Daoy (cell line): ENCODE data around the gene RHOT2. TPM values are rescaled to one million over a fixed set of nuclear protein-coding genes. Genes with fewer than 3 reads are reported as not detected.

ENCODE experiments used
- DNase-seq: peaks from one replicate; pipeline ENCODE4 v3.0.0-alpha.2; 2015; ENCODE audit warnings: low read depth
- total RNA-seq: library from RNA; depleted of rRNA; stranded (reverse); fragments of >200 nt; shearing (Covaris generic); gene quantifications from 2 replicates; pipeline ENCODE4 v1.2.3, GENCODE V29; 2014

The RHOT2 gene
- total RNA-seq, 1 experiment from 2014 or later: 42.9 TPM

DNA sequence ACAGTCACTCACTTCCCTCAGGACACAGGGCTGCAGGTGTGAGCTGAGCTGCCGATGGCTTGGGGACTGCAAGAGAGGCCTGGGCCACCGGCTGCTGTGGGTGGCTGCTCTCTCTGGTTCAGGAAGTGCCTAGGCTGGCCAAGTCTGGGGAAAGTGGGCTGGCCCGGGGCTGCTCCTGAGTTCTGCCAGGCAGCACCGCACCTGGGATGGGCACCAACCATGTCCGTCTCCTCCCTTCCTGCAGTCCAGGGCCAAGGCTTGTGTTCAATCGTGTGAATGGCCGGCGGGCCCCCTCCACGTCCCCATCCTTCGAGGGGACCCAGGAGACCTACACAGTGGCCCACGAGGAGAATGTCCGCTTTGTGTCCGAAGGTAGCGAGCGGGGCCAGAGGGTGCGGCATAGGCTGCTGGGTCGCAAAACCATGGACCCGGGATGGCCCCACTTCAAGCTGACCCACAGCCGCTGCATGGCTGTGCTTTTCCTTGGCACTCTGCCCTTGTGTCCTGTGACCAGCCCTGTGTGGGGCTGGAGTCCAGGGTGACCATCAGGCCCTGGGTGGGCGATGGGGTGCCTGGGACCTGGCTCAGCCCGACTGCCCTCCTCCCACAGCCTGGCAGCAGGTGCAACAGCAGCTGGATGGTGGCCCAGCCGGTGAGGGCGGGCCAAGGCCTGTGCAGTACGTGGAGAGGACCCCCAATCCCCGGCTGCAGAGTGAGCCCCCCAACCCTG, 20.6 kb upstream of the RHOT2 start:
- DNase-seq: no peak

GRCh38 chr16:648071-648780, 19.7 kb upstream of the RHOT2 start:
- no peak for DNase-seq

DNA sequence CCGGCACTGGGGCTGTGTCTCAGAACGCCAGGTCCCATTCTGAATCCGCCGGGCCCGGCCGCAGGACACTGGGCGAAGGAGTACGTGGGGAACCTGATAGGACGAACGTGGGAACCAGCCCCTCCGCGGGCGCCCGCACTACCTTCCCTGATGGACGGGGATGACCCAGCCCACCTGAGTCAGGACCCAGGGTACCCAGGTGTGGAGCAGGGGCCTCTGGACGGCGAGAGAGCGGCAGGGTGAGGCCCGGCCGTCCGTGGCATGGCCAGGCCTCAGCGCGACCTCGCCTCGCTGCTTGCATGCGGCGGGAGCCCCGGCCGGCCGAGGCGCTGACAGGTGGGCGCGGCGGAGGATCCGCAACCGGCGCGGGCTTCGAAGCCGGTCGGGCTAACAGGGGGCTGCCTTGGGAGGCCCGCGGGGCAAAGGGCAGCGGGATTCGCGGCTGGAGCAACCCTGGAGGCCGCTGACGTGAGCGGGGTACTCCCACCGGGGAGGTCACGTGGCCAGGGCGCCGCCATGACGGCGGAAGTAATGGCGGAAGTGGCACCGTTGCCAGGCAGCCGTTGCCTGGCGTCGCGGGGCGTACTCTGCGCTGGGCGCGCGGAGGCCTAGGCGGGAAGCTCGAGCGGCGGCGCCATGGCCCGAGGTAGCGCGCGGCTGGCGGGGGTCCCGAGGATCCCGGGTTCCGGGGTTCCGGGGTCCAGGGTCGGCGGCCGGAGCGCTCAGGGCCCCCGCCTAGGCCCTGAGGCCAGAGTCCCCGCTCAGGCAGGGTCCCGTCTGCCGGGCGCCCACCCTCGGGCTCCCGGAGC, 18.9 kb upstream of the RHOT2 start, which contains the start of gene WDR90:
Gene WDR90 (plus strand): TSS at position 585 of the 809 bp plus-strand sequence. CDS start 52 bp downstream, at position 637.
- peak; percentile 92 for DNase-seq

- no peak for DNase-seq
Observed at GRCh38 chr16:649631-650030, 18.3 kb upstream of the RHOT2 start.

DNA sequence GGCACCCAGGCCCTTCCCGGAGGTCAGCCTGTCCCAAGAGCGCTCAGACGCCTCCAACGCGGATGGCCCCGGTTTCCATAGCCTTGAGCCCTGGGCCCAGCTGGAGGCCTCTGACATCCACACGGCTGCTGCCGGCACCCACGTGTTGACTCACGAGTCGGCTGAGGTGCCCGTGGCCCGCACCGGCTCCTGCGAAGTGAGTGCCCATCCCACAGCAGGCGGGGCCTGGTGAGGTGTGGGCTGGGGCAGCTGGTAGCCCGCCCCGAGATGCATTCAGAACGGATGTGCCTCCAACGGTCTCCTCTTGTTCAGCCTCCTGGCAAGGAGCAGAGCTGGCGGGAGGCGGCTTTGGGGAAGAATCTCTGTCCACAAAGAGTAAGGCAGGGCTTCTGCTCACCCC, 16.1 kb upstream of the RHOT2 start:
- no peak for DNase-seq

- DNase-seq: no peak
Observed at GRCh38 chr16:652454-653305, 15.3 kb upstream of the RHOT2 start.

GRCh38 chr16:654034-654433, 13.9 kb upstream of the RHOT2 start:
- DNase-seq: no peak

DNA sequence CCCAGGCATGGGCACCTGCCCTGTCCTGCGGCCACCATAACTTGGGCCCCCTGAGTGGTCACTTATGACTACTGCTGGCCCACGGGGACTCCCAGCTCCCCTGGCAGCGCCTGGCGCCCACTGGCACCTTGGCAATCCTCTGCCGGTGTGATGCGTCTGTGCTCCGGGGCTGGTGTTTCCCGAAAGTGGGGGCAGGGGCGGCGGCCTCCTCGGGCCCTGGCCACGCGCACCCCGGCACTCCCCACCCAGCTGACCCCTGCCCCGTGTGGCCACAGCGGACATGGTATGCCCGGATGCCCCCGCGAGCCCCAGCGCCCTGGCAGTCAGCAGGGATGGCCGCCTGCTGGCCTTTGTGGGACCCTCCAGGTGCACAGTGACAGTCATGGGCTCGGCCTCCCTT, 10.4 kb upstream of the RHOT2 start:
- DNase-seq: no peak

GRCh38 chr16:658679-659571, 9.0 kb upstream of the RHOT2 start:
- DNase-seq: no peak

DNA sequence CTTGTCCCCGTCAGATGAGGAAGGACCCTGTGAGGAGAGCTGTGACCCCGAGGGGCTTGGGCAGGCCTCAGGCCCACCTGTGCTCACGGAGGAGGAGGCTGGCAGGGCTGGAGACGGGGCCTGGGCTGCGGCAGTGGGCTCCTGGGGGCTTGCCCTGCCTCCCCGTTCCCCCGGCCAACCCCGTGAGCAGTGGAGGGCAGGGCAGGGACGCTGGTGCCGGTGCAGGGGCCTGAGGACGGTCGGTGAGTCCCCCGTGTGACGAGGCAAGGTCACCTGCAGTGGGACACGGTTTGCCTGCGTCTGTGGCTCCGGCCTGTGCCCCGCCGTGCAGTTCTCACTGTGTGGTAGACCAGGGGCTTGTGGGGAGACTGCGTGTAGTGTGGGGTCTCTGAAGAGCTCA, 8.3 kb upstream of the RHOT2 start:
- no peak for DNase-seq

DNA sequence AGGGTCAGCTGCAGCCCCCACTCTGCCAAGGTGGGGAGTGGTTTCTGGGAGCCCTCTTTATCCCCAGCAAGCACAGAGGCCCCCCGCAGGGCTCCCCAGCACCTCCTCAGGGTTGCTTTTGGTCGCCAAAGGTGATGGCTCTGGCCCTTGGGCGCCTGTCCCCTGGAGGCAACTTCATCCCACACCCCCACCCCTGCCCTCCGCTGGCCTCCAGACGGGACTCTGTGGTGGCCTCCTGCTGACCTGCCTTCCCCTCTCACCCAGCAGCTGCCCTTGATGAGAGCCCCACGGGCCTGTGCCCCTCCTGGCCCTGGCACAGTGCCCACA, 7.8 kb upstream of the RHOT2 start:
- no peak for DNase-seq

DNA sequence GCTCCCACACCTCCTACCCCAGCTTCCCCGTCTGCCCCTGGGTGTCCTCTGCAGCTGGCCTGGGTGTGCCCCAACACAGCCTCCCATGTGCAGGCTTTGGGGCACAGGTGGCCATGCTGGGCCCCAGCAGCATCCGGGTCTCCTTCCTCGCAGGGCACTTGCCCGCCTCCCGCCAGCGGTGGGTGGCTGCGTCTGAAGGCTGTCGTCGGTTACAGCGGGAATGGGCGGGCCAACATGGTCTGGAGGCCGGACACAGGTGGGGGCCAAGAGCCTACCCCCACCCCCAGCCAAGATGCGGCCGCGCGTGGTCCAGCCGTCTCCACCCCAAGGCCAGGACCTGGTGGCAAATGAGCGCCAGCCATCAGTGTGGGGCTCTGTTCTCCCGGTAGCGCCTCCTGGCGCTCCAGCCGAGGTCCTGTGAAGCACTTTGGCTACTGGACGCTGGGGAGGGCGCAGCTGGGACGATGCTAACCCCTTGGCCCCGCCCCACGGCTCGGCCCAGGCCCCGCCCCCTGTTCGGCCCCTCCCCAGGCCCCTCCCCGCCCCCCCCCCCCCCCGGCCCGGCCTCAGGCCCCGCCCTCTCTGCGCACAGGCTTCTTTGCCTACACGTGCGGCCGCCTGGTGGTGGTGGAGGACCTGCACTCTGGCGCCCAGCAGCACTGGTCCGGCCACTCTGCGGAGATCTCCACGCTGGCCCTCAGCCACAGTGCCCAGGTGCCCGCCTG, 7.3 kb upstream of the RHOT2 start:
- peak; percentile 80 for DNase-seq

DNA sequence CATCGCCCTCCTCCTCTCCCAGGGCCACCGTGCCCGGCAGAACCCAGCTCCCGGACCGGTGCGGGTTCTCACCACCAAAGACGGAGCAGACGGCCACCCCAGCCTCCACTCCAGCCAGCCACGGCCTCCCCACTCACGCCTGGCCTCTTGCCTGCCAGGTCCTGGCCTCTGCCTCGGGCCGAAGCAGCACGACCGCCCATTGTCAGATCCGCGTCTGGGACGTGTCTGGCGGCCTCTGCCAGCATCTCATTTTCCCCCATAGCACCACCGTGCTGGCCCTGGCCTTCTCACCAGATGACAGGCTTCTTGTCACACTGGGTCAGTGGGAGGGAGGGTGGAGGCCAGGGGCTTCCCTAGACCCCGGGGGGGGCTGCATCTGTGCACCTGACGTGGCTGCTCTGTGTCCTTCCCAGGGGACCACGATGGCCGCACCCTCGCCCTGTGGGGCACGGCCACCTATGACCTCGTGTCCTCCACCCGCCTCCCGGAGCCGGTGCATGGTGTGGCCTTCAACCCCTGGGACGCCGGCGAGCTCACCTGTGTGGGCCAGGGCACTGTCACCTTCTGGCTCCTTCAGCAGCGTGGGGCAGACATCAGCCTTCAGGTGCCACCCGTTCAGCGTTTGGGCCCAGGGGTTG, 6.6 kb upstream of the RHOT2 start:
- no peak for DNase-seq

GRCh38 chr16:662095-662494, 5.8 kb upstream of the RHOT2 start:
- DNase-seq: no peak

GRCh38 chr16:662597-662996, 5.3 kb upstream of the RHOT2 start:
- DNase-seq: no peak

DNA sequence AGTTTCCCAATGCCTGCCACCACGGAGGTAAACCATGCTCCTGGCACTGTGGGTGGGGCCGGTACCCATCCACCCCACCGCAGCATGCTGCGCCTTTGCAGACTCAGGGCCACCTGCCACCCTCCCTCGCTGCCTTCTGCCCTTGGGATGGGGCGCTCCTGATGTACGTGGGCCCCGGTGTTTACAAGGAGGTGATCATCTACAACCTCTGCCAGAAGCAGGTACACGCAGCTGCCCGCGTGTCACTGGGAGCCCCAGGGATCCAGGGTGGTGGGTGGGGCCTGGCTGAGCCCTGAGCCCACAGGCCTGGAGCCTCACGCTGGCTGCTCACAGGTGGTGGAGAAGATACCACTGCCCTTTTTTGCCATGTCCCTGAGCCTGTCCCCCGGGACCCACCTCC, 1.4 kb upstream of the RHOT2 start:
- DNase-seq: no peak

DNA sequence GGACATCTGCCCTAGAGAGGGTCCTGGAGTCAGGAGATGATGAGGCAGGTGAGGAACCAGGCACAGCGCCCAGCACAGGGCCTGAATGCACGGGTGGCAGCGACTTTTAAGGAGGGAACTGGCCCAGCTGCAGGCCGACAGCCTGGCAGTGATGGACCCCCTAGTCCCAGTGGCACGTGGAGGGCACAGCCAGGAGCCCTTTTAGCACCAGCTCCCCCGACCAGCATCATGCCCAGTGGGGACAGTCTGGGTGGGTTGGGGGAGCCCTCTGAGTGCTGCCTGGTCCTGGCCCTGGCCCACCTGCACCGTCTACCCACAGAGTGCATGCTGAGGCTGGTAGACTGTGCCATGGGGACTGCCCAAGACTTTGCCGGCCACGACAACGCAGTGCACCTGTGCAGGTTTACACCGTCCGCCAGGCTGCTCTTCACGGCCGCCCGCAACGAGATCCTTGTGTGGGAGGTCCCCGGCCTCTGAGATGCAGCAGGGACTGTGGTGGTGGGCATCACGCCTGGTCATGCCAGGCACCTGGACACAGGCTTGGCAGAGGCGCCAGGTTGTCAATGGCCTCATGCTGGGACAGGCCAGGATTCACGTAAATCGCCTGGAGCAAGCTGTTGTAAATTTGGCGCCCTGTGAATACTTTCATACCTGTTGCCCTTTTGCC, 686 bp upstream of the RHOT2 start:
- no peak for DNase-seq

- no peak for DNase-seq
Observed at GRCh38 chr16:668519-669171, 713 bp downstream of the RHOT2 start.
